ENCODE results near the gene S100A1. TPM values are rescaled to one million over a fixed set of nuclear protein-coding genes. Genes with fewer than 3 reads are reported as not detected.

Gene S100A1
- total RNA-seq, 1 experiment from 2014 or later: not detected

- H3K23ac ChIP-seq (ENCODE audit: insufficient read length, low read depth, low read length): no peak overlapping the region
- H3K27me3 Mint-ChIP-seq (ENCODE audit: low read depth): peaks cover 4% of the 10 kb centered on the region; the same call in 1 of the 2 replicates
- H3K4ac ChIP-seq (ENCODE audit: low read depth, low read length): no peak overlapping the region
- DNase-seq: no peak
- TF ChIP-seq, protein P1, sequence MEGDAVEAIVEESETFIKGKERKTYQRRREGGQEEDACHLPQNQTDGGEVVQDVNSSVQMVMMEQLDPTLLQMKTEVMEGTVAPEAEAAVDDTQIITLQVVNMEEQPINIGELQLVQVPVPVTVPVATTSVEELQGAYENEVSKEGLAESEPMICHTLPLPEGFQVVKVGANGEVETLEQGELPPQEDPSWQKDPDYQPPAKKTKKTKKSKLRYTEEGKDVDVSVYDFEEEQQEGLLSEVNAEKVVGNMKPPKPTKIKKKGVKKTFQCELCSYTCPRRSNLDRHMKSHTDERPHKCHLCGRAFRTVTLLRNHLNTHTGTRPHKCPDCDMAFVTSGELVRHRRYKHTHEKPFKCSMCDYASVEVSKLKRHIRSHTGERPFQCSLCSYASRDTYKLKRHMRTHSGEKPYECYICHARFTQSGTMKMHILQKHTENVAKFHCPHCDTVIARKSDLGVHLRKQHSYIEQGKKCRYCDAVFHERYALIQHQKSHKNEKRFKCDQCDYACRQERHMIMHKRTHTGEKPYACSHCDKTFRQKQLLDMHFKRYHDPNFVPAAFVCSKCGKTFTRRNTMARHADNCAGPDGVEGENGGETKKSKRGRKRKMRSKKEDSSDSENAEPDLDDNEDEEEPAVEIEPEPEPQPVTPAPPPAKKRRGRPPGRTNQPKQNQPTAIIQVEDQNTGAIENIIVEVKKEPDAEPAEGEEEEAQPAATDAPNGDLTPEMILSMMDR (conservative IDR thresholded peaks at IDR 0.05): no peak
- peak overlapping the region; percentile 29 for H3K18ac ChIP-seq (ENCODE audit: insufficient read length, low read depth, low read length)
- H3K27ac Mint-ChIP-seq: peak overlapping the region in 1 of 3 experiments; percentile 91; a peak in 3 of 7 replicates
- no peaks in the 10 kb centered on the region for H3K23me2 ChIP-seq (ENCODE audit: insufficient read length, low read depth, low read length, poor library complexity, severe bottlenecking)
- H4K5ac ChIP-seq (ENCODE audit: insufficient read length, low read depth, low read length): no peak overlapping the region
- H3K56ac ChIP-seq (ENCODE audit: insufficient read length, low read depth, low read length): no peak overlapping the region
- no peaks in the 10 kb centered on the region for H4K20me1 ChIP-seq (ENCODE audit: control insufficient read depth, insufficient read depth, insufficient read length)
- no peak overlapping the region for H3K4me2 ChIP-seq (ENCODE audit: insufficient read depth, insufficient read length, low read length)
- H3K4me1 ChIP-seq (ENCODE audit: insufficient read depth, low read length): no peaks in the 10 kb centered on the region
- H3K9ac ChIP-seq (ENCODE audit: extremely low read depth, insufficient read length, low read length): no peak overlapping the region
- no peak overlapping the region for H2BK20ac ChIP-seq (ENCODE audit: low read depth, low read length, poor library complexity, severe bottlenecking)
- H2AFZ ChIP-seq (ENCODE audit: low read length): no peak overlapping the region
- peaks cover 6% of the 10 kb centered on the region in 2 experiments for H3K4me1 Mint-ChIP-seq
- no peak overlapping the region for H3K4me3 Mint-ChIP-seq
- no peaks in the 10 kb centered on the region for H3K9me3 Mint-ChIP-seq
- H3K36me3 Mint-ChIP-seq (ENCODE audit: insufficient read depth in 1 of 3, low read depth in 3 of 3): peaks cover 19 to 37% (median 35%) of the 10 kb centered on the region in 3 experiments; a peak in 6 of 7 replicates
- H3K79me2 ChIP-seq (ENCODE audit: insufficient read depth, low read length): no peaks in the 10 kb centered on the region
- H3K14ac ChIP-seq (ENCODE audit: insufficient read depth, low read length): peak overlapping the region; percentile 64; the same call in 1 of the 2 replicates
- no CpG with 5 or more reads among the region's 10 CpGs for WGBS (ENCODE audit: extremely low coverage, insufficient read length, low lambda C conversion rate)
- no peak overlapping the region for H3K27ac ChIP-seq (ENCODE audit: insufficient read length, low read depth, low read length)
- H2AK5ac ChIP-seq (ENCODE audit: insufficient read length, low read length): no peak overlapping the region
- no peak overlapping the region for H4K8ac ChIP-seq (replicated peaks; ENCODE audit: insufficient read length, low read depth, low read length)
- H3K9me3 ChIP-seq (ENCODE audit: control insufficient read depth, low read depth, low read length): no peaks in the 10 kb centered on the region
- no peak overlapping the region for H3T11ph ChIP-seq (ENCODE audit: low read length)
- no peak overlapping the region for H2BK12ac ChIP-seq (ENCODE audit: insufficient read length, low read depth, low read length)
- H2BK120ac ChIP-seq (ENCODE audit: low read depth, low read length, poor library complexity, severe bottlenecking): no peak overlapping the region
- no peak overlapping the region for H2BK5ac ChIP-seq (ENCODE audit: insufficient read length, low read length)
- no peaks in the 10 kb centered on the region for H3K27me3 ChIP-seq (ENCODE audit: insufficient read depth, low read length)
- H4K91ac ChIP-seq (ENCODE audit: insufficient read length, low read depth, low read length): no peak overlapping the region
- no peaks in the 10 kb centered on the region for H3K79me1 ChIP-seq (ENCODE audit: insufficient read depth, low read depth, low read length, poor library complexity, severe bottlenecking)
- H2BK15ac ChIP-seq (ENCODE audit: low read depth, low read length): no peak overlapping the region
Observed at GRCh38 chr1:153648000-153648643, 19.9 kb downstream of the S100A1 start.

Data from H9 (cell line).